T-helper 17 cell (primary cell): ENCODE measurements around the gene SDR42E1. TPM values are rescaled to one million over a fixed set of nuclear protein-coding genes. Genes with fewer than 3 reads are reported as not detected.
"Not testable (repeated sequence)": the region's sequence is repeated elsewhere in the genome, so short reads cannot be mapped to it uniquely, and the experiment has no call there.

Source experiments
- ATAC-seq: fragments of 150-1000 bp; cut with Tn5 transposase; 2 replicates; pipeline ENCODE4 v1.10.0; 2021; ENCODE audit warnings: mild to moderate bottlenecking, moderate library complexity
- DNase-seq, 3 donors: peaks; one replicate each; pipeline versions ENCODE4 v3.0.0 to v3.0.0-alpha.2; 2020 to 2021
- H3K9me3 ChIP-seq: one replicate; pipeline ENCODE4 v1.7.0; 2013; ENCODE audit warnings: low read length, mild to moderate bottlenecking; ENCODE audit not compliant: control insufficient read depth, poor library complexity, severe bottlenecking
- H3K27ac Mint-ChIP-seq: one replicate; pipeline ENCODE4 v1.8.0; 2022; ENCODE audit warnings: mild to moderate bottlenecking, moderate library complexity, mixed read lengths
- H3K27me3 Mint-ChIP-seq: one replicate; pipeline ENCODE4 v1.8.0; 2022; ENCODE audit warnings: mixed read lengths
- H3K36me3 Mint-ChIP-seq: one replicate; pipeline ENCODE4 v1.8.0; 2022; ENCODE audit warnings: low read depth, mixed read lengths
- H3K4me1 Mint-ChIP-seq: one replicate; pipeline ENCODE4 v1.8.0; 2022; ENCODE audit warnings: mild to moderate bottlenecking, mixed read lengths
- H3K4me3 Mint-ChIP-seq: one replicate; pipeline ENCODE4 v1.8.0; 2022; ENCODE audit warnings: mild to moderate bottlenecking, moderate library complexity, mixed read lengths
- total RNA-seq, 4 donors: library from RNA in 2 of 4; stranded (reverse) in 2 of 4; gene quantifications; one replicate each; pipeline ENCODE4 v1.2.3 and lab custom pipeline; 2022 to 2026

The SDR42E1 gene
- total RNA-seq, 2 donors from 2014 or later: 4.9 TPM

- H3K27ac Mint-ChIP-seq, H3K4me1 Mint-ChIP-seq, ATAC-seq, H3K4me3 Mint-ChIP-seq, H3K27me3 Mint-ChIP-seq, DNase-seq, H3K36me3 Mint-ChIP-seq, H3K9me3 ChIP-seq: not testable (repeated sequence)
Measured at GRCh38 chr16:81977335-81977942, 33.8 kb downstream of the SDR42E1 start.

- peaks cover 4% of the 10 kb centered on the region for H3K9me3 ChIP-seq
- Mint-ChIP-seq H3K27me3 (no peaks in the 10 kb centered on the region), H3K36me3 (peaks cover 2% of the 10 kb centered on the region), H3K27ac (no peak overlapping the region), H3K4me3 (no peak overlapping the region), H3K4me1 (no peaks in the 10 kb centered on the region)
- DNase-seq (no peak), ATAC-seq (no peak)
Measured at GRCh38 chr16:81975637-81976036, 35.6 kb downstream of the SDR42E1 start.

DNA sequence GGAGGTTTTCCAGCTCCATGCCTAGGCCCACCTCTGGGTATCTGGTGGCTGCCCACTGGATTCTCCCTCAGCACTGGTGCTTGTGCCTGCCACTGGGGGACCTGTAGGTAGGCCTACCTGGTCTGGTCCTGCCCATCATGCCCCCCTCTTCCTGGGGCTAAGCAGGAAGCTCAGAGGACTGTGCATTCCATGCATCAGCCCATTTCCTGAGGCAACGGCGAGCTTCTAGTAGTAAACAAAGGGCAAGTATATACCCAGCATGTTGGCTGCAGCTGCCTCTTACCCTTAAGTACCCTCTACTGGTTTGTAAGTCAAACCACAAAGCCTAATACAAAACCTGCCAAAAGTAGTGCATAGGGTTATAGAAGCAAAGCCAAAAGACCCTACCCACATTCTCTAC is 37.5 kb downstream of the SDR42E1 start:
- Mint-ChIP-seq H3K27ac (no peak overlapping the region), H3K36me3 (peaks cover 2% of the 10 kb centered on the region), H3K4me1 (no peaks in the 10 kb centered on the region), H3K4me3 (no peak overlapping the region), H3K27me3 (no peaks in the 10 kb centered on the region)
- no peak for DNase-seq
- ATAC-seq: no peak
- peaks cover 4% of the 10 kb centered on the region for H3K9me3 ChIP-seq

- Mint-ChIP-seq H3K4me1 (no peaks in the 10 kb centered on the region), H3K27me3 (no peaks in the 10 kb centered on the region), H3K36me3 (peaks cover 2% of the 10 kb centered on the region), H3K4me3 (no peak overlapping the region), H3K27ac (no peak overlapping the region)
- H3K9me3 ChIP-seq: peaks cover 4% of the 10 kb centered on the region
- no peak for ATAC-seq
- no peak for DNase-seq
Measured at GRCh38 chr16:81971853-81972252, 39.4 kb downstream of the SDR42E1 start.

DNA sequence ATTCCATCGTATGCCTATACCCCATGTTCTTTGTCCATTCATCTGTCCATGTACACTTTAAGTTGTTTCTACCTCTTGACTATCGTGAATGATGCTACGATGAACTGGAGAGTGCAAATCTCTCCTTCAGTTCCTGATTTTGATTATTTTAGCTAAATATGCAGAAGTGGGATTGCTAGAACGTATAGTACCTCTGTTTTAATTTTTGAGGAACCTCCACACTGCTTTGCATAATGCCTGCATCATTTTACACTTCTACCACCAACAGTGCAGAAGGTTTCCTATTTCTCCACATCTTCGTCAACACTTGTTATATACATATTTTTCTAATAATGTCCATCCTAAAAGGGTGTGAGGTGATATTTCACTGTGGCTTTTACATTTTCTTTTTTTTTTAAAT is 43.9 kb downstream of the SDR42E1 start:
- H3K4me3 Mint-ChIP-seq: no peak overlapping the region
- peaks cover 7% of the 10 kb centered on the region for H3K27me3 Mint-ChIP-seq
- H3K27ac Mint-ChIP-seq: no peak overlapping the region
- peaks cover 4% of the 10 kb centered on the region for H3K36me3 Mint-ChIP-seq
- ATAC-seq (peak; percentile 40), DNase-seq (no peak)
- H3K4me1 Mint-ChIP-seq: no peaks in the 10 kb centered on the region
- no peaks in the 10 kb centered on the region for H3K9me3 ChIP-seq

DNA sequence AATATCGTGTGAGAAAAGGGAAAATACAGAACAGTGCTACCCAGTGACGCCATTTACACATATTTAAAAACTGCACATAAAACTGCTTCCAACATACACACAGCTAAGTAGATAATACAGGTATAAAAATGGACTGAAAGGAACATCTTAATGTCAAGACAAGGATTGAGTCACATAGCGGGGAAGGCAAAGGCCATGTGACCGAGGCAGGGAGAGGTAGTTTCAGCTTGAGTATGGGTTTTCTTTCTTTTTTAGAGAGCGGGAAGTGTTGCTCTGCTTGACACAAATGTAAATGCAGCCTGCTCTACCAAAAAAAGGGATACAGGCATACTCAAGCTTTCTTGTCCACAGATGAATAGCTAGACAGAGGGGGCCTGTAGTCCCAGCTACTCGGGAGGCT is 46.5 kb downstream of the SDR42E1 start:
- H3K9me3 ChIP-seq: no peaks in the 10 kb centered on the region
- ATAC-seq: no peak
- Mint-ChIP-seq H3K36me3 (peaks cover 2% of the 10 kb centered on the region), H3K4me3 (no peak overlapping the region), H3K4me1 (no peaks in the 10 kb centered on the region), H3K27ac (no peak overlapping the region), H3K27me3 (peaks cover 7% of the 10 kb centered on the region)
- no peak for DNase-seq

DNA sequence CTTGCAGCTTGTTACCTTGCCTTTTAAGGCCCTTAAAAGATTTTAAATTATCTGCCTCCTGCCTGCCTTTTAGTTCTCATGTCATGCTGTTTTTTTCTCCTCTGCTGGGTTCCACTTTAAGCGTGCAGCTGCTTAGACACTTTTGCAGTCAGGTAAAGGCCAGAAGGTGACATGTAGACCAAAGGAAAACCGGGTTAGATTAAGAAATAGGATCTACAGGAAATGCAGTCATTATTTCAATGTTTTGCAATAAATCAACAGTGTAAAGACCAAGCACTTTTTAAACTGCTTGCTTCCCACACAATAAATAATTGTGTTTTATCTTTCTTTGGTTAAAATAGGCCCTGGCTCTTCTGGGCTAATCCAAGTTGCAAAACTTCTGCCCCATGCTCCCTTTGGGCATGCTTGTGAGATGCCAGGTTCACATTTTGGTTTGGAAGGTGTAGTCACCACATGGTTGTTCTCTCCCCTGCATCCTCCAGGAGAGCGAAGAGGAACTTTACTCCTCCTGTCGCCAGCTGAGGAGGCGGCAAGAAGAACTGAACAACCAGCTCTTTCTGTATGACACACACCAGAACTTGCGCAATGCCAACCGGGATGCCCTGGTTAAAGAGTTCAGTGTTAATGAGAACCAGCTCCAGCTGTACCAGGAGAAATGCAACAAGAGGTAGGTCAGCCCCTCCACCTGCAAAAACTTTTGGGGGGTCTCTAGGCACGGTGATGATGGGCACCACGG is 54.9 kb downstream of the SDR42E1 start:
- ATAC-seq: no peak
- Mint-ChIP-seq H3K4me1 (no peaks in the 10 kb centered on the region), H3K36me3 (no peaks in the 10 kb centered on the region), H3K27me3 (peaks cover 17% of the 10 kb centered on the region), H3K4me3 (no peak overlapping the region), H3K27ac (no peak overlapping the region)
- no peak for DNase-seq
- H3K9me3 ChIP-seq: no peaks in the 10 kb centered on the region

DNA sequence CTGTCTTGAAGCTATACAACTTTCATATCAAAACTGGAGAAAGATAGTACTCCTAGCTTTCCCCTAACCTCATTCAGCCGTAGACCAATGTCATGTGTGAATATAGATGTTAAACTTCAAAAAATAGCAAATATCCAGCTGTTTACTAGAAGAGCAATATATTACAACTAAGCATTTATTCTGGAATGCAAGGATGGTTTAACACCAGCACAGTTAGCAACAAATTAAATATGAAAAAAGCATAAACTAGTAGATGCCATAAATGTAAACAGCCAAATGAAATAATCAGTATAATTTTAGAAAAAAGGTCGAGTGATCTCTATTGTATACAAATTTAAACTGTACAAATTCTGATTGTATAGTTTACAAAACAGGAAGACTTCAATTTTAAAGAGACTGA is 59.7 kb downstream of the SDR42E1 start:
- peaks cover 23% of the 10 kb centered on the region for H3K27me3 Mint-ChIP-seq
- H3K36me3 Mint-ChIP-seq: no peaks in the 10 kb centered on the region
- no peak overlapping the region for H3K27ac Mint-ChIP-seq
- no peak for DNase-seq
- no peak overlapping the region for H3K4me3 Mint-ChIP-seq
- H3K4me1 Mint-ChIP-seq: no peaks in the 10 kb centered on the region
- H3K9me3 ChIP-seq: no peaks in the 10 kb centered on the region
- no peak for ATAC-seq

- Mint-ChIP-seq H3K27me3 (peaks cover 7% of the 10 kb centered on the region), H3K4me3 (no peak overlapping the region), H3K4me1 (no peaks in the 10 kb centered on the region), H3K36me3 (no peaks in the 10 kb centered on the region), H3K27ac (no peak overlapping the region)
- no peak for DNase-seq
- H3K9me3 ChIP-seq: no peaks in the 10 kb centered on the region
- ATAC-seq: no peak
Measured at GRCh38 chr16:81946206-81946605, 65.1 kb downstream of the SDR42E1 start.

DNA sequence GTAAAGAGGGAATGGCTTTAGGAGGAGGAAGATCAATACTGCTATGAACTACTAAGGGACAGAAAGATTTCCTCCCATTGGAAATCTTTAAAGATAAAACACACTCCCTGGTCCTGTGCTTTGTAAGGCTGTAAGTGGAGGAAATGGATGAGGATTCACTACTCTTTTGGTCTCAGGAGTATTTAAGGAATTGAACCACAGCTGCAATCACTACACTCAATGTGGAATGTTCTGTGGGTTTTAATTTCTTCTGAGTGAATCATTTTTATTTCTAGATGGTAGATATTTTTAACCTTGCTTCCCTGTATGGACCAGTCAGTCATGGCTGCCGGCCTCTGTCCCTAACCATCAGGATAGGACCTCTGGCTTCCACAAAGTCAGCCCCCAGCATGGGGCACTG is 65.6 kb downstream of the SDR42E1 start:
- H3K4me1 Mint-ChIP-seq: peaks cover 2% of the 10 kb centered on the region
- H3K27me3 Mint-ChIP-seq: peaks cover 12% of the 10 kb centered on the region
- DNase-seq: no peak
- H3K36me3 Mint-ChIP-seq: no peaks in the 10 kb centered on the region
- no peak for ATAC-seq
- H3K9me3 ChIP-seq: no peaks in the 10 kb centered on the region
- no peak overlapping the region for H3K4me3 Mint-ChIP-seq
- no peak overlapping the region for H3K27ac Mint-ChIP-seq

GRCh38 chr16:81942007-81942601 is 69.2 kb downstream of the SDR42E1 start:
- H3K9me3 ChIP-seq: no peaks in the 10 kb centered on the region
- Mint-ChIP-seq H3K27me3 (peaks cover 13% of the 10 kb centered on the region), H3K36me3 (no peaks in the 10 kb centered on the region), H3K4me1 (peaks cover 2% of the 10 kb centered on the region), H3K4me3 (no peak overlapping the region), H3K27ac (no peak overlapping the region)
- ATAC-seq (no peak), DNase-seq (no peak)

DNA sequence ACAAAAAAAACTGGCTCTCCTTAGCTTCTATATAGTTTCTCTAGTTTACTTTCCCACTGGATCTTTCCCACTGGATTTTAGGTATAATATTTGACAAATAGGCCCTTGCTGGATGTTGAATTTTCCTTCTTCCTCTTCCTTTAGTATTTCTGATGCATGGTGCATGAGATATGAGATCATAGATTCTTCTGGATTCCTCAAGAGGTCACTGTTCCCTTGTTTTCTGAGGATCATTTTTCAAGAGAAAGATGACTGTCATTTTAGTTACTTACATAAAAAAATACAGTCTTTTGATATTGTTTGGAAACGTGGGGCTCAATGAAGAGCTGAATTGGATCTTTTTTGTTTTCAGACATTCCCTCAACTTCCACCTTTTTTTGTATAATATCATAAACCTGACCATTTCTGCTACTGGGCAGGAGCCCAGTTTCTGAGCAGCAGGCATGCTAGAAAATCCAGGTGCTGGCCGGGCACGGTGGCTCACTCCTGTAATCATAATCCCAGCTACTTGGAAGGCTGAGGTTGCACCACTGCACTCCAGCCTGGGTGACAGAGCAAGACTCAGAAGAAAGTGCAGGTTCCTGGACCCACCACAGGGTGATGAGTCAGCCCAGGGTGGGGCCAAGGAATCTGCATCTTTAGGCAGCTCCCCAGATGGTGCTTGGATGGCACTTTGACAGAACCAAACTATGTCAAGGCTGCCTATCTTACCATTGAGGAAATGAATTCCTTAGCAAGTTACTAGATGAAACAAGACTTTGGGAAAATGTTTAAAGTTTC is 70.3 kb downstream of the SDR42E1 start:
- H3K9me3 ChIP-seq: no peaks in the 10 kb centered on the region
- Mint-ChIP-seq H3K36me3 (no peaks in the 10 kb centered on the region), H3K27ac (no peak overlapping the region), H3K27me3 (peaks cover 11% of the 10 kb centered on the region), H3K4me1 (peaks cover 2% of the 10 kb centered on the region), H3K4me3 (no peak overlapping the region)
- ATAC-seq: no peak
- DNase-seq: no peak
